BJ (cell line): ENCODE results near the gene KRTAP10-1. TPM values are rescaled to one million over a fixed set of nuclear protein-coding genes. Genes with fewer than 3 reads are reported as not detected.
"Not testable (repeated sequence)": the region's sequence is repeated elsewhere in the genome, so short reads cannot be mapped to it uniquely, and the experiment has no call there.

Source experiments
- CTCF ChIA-PET: fragments of 350-600 bp; formaldehyde crosslinking; extraction: SDS; loops from one replicate; lab custom pipeline; 2021; ENCODE audit warnings: antibody characterized with exemption, inconsistent platforms; lab: Yijun Ruan, JAX
- POLR2A ChIA-PET: fragments of 300-600 bp; sonication (Branson Sonifier 250); formaldehyde crosslinking; extraction: SDS; loops from one replicate; lab custom pipeline; 2021; ENCODE audit warnings: antibody characterized with exemption; lab: Charles Lee
- DNase-seq: peaks from one replicate; pipeline ENCODE4 v3.0.0-alpha.2; 2011; ENCODE audit warnings: low read depth
- H3K27me3 ChIP-seq: 2 replicates; pipeline ENCODE4 v1.6.0; 2011; ENCODE audit warnings: low read length; ENCODE audit not compliant: control insufficient read depth, insufficient read depth
- H3K36me3 ChIP-seq: 2 replicates; pipeline ENCODE4 v1.5.1; 2011; ENCODE audit warnings: low read length; ENCODE audit not compliant: control insufficient read depth, insufficient read depth
- H3K4me3 ChIP-seq: 2 replicates; pipeline ENCODE4 v1.5.1; 2011; ENCODE audit warnings: low read depth, mild to moderate bottlenecking, control low read depth, low read length
- CTCF ChIP-seq: IDR thresholded peaks from 2 replicates; pipeline ENCODE4 v1.5.1; 2011; ENCODE audit warnings: low read depth, mild to moderate bottlenecking, control low read depth, inconsistent platforms, low read length, moderate library complexity; ENCODE audit not compliant: insufficient read depth
- polyA plus RNA-seq: library from polyadenylated mRNA; depleted of rRNA; stranded (reverse); fragments of >200 nt; gene quantifications from 2 replicates; pipeline ENCODE4 v1.2.3, GENCODE V29; 2011

The KRTAP10-1 gene
- polyA plus RNA-seq, 1 experiment: not detected

- Histone ChIP-seq H3K27me3 (peaks cover 1% of the 10 kb centered on the region), H3K4me3 (no peak overlapping the region), H3K36me3 (no peaks in the 10 kb centered on the region)
- ChIA-PET POLR2A (no interaction called here), CTCF (interaction anchor here (0.7 to 1.5 kb wide), 2 partner anchors 41 to 288 kb away, joined by 3 to 4 read pairs; no protein-coding TSS in a partner anchor)
- DNase-seq: no peak
- no peak for TF ChIP-seq CTCF
Measured at GRCh38 chr21:44505673-44506278, 34.2 kb downstream of the KRTAP10-1 start.

- no peak for TF ChIP-seq CTCF
- H3K27me3 ChIP-seq: peaks cover 1% of the 10 kb centered on the region; the same call in 1 of the 2 replicates
- no peak overlapping the region for H3K4me3 ChIP-seq
- POLR2A ChIA-PET: no interaction called here
- H3K36me3 ChIP-seq: no peaks in the 10 kb centered on the region
- DNase-seq: no peak
- CTCF ChIA-PET: interaction anchor here (0.6 kb wide), 1 partner anchor 14 kb away, joined by 3 read pairs; no protein-coding TSS in a partner anchor
Measured at GRCh38 chr21:44503901-44504399, 36.0 kb downstream of the KRTAP10-1 start.

GRCh38 chr21:44503006-44503889, 36.7 kb downstream of the KRTAP10-1 start:
- H3K27me3 ChIP-seq, H3K4me3 ChIP-seq, CTCF ChIA-PET, POLR2A ChIA-PET, H3K36me3 ChIP-seq, DNase-seq: not testable (repeated sequence)

GRCh38 chr21:44502171-44502958, 37.6 kb downstream of the KRTAP10-1 start:
- Histone ChIP-seq H3K4me3 (no peak overlapping the region), H3K36me3 (no peaks in the 10 kb centered on the region), H3K27me3 (peaks cover 1% of the 10 kb centered on the region; the same call in 1 of the 2 replicates)
- ChIA-PET POLR2A (no interaction called here), CTCF (interaction anchor here (0.9 to 1.2 kb wide), 2 partner anchors 8 to 15 kb away, joined by 3 to 6 read pairs; no protein-coding TSS in a partner anchor)
- DNase-seq: no peak
- no peak for TF ChIP-seq CTCF

- no peaks in the 10 kb centered on the region; the same call in 1 of the 2 replicates for H3K27me3 ChIP-seq
- ChIA-PET POLR2A (no interaction called here), CTCF (no interaction called here)
- TF ChIP-seq CTCF: no peak
- H3K4me3 ChIP-seq: no peak overlapping the region
- no peaks in the 10 kb centered on the region for H3K36me3 ChIP-seq
- DNase-seq: no peak
Measured at GRCh38 chr21:44500111-44500510, 39.9 kb downstream of the KRTAP10-1 start.
